GM23248 (cell line): ENCODE measurements around the gene KATNB1.

Source experiments
- EZH2 ChIP-seq: fragments of 200-600 bp; sonication (generic); IDR thresholded peaks from 2 replicates; pipeline ENCODE4 v1.6.1; 2018; ENCODE audit warnings: antibody characterized with exemption, mild to moderate bottlenecking; ENCODE audit not compliant: insufficient read depth, poor library complexity, severe bottlenecking
- EZH2phosphoT487 ChIP-seq: fragments of 200-600 bp; sonication (generic); IDR thresholded peaks from 2 replicates; pipeline ENCODE4 v1.6.1; 2018; ENCODE audit warnings: antibody characterized with exemption, moderate library complexity, mild to moderate bottlenecking, low read depth; ENCODE audit not compliant: insufficient read depth

DNA sequence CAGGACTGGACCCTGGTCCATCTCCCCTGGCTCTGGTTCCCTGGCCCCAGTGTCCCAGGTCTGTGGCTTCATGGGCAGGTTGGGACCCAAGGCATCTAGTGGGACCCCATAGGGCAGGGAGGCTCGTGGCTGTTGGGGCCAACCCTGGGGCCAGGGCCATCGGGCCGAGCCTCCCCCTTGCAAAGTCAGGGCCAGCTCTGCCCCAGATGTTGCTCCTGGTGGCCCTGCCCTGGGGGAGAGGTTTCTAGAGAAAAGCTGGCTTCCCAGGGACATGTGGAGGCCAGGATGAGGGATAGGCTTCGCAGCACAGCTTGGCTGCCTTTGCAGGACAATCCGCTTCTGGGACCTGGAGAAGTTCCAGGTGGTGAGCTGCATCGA, 16.6 kb downstream of the KATNB1 start:
- TF ChIP-seq EZH2phosphoT487 (no peak), EZH2 (no peak)
